HG03066 (cell line): ENCODE measurements around the gene GPR161.

Source experiments
- ATAC-seq: cut with Tn5 transposase; IDR thresholded peaks from one replicate; pipeline ENCODE4 v1.9.1; 2021; ENCODE audit warnings: low read depth; ENCODE audit not compliant: unreplicated experiment

GPR161 gene

DNA sequence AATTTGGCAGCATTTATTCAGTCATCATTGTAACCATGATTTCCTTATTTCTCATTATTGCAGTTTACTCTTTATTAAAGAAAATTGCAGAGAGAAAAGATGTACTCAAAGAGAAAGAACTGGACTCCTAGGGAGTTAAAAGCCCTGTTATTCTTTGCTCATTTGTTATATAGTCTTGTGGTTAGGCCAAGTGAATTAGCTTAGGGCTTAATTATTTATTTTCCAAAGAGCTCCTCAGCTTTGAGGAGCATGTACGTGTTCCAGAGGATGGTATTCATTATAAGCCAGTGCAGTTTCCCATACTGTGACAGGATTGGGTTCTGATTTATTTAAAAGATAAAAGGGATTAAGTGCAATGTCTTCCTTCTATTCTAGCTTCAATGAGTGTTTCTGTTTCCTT, 86.4 kb downstream of the GPR161 start:
- ATAC-seq = no peak

DNA sequence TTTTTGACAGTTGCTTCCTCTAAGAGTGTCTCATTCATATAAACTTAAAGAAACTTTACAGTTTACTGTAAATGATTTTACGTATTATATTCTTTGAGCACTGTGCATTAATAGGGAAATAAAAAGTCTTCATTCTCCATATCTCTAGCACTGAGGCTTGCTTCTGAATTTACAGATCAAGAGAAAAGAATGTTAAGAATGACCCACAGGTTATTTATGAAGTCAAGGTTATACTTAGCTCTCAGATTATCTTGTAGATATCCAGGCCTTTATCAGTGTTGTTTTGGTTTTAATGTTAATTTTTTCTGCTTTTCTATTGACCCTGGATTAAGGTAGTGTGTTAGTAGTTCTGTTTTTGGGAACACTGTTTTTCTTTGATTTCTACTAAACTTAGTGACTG, 91.4 kb downstream of the GPR161 start:
- no peak for ATAC-seq

DNA sequence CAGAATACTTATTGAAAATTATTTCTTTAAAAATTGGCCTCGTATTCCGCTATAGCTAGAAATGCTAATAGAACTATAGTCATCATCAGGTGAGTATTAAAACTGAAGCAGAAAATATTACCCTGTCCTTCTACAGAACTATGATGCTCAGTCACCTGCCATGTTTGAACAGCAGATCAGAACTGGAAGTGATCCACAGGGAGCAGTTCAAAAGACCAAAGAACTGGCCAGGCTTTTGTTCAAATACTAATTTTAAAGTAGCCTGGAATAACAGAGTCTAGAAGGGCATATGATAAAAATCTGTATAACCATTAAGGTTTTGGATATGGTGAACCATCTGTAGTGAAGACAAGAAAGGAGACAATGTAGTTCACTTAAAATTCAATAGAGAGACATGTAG, 94.4 kb downstream of the GPR161 start:
- no peak for ATAC-seq

DNA sequence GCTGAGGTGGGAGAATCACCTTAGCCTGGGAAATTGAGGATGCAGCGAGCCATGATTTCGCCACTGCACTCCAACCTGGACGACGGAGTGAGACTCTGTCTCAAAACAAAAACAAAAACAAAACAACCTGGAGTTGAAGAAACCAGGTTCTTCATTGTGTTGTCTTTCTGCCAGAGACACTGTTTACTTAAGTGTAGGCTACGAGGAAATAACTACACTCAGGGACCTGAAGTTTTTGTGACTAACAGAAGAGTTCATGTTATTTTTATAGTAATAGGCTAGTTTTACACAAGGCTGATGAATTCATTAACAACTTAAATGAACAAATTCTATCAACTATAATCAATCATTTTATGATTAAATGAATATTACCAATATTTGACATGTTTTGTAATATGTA, 101.4 kb downstream of the GPR161 start:
- ATAC-seq = no peak

DNA sequence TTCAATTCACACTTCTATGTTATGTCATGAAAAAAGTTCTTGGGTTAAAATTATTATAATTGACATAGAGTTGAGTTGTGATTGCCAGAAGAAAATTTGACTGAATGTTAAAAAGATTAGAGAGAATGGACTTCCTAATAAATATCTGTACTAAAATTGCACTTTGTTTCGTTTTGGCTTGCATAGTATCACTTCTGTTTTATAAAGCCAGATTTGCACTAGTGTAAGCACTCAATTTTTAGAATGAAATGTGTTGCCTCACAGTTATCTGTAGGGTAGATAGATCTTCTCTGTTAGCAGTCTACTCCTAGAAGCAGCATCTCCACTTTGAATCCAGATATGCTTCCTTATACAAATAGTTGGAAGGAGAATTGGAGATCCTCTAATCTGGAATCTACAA, 104.7 kb downstream of the GPR161 start:
- ATAC-seq = no peak

DNA sequence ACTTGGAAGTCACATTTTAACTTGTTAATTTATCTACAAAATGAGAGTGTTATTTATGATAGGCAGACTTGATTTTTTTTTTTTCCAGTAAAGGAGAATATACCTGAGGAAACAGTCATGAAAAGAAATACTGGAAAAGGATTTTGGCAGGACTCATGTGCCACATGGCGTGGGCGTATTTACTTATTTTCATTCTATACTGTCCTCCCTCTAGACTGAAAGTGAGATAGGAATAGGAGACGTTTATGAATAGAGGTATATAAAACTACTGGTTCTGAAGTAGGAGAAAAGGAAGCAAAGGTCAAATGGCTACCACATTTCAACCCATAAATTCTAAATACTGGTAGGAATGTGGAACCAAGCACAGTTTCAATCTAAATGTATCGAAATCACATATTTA, 105.1 kb downstream of the GPR161 start:
- ATAC-seq = no peak

DNA sequence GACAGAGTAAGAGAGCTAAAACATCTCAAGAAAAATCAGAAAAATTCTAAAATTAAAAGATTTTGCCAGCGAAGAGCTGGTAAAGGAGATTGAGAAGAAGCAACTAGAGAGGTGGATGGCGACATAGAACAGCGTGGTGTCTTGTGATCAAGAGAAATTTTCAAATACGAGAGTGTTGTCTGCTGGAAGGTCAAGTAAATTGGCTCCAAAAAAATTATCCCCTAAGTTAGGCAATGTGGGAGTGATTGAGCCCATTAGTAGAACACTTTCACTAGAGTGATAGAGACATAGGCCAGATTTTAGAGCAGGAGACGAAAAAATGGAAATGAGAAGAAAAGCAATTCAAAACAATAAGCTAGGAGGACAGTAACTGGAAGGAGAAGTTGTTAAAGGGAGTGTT, 105.5 kb downstream of the GPR161 start:
- ATAC-seq = no peak
